Measurements from ENCODE around the gene USF2.
A peak's percentile ranks its signal among the peaks of the same experiment; 100 is the strongest.
"Not testable (repeated sequence)": the region's sequence is repeated elsewhere in the genome, so short reads cannot be mapped to it uniquely, and the experiment has no call there.

The USF2 gene

GRCh38 chr19:35268536-35269437 is at the start of gene USF2:
USF2 (plus strand) TSS chr19:35268962; CDS start chr19:35269102, 140 bp downstream.
- DNase-seq: peak; percentile 9

GRCh38 chr19:35219008-35219407 is 49.8 kb upstream of the USF2 start:
- DNase-seq: no peak

GRCh38 chr19:35220315-35220921 is 48.3 kb upstream of the USF2 start:
- DNase-seq: no peak

- not testable (repeated sequence) for DNase-seq
Observed at GRCh38 chr19:35220973-35221590, 47.7 kb upstream of the USF2 start.

GRCh38 chr19:35222373-35223015 is 46.3 kb upstream of the USF2 start:
- DNase-seq: no peak

GRCh38 chr19:35223084-35223790 is 45.5 kb upstream of the USF2 start:
- no peak for DNase-seq

GRCh38 chr19:35223862-35224505 is 44.8 kb upstream of the USF2 start:
- DNase-seq: no peak

- DNase-seq: no peak
Observed at GRCh38 chr19:35224681-35225571, 43.8 kb upstream of the USF2 start.

GRCh38 chr19:35225951-35226350 is 42.8 kb upstream of the USF2 start:
- DNase-seq: no peak

GRCh38 chr19:35226748-35227147 is 42.0 kb upstream of the USF2 start:
- no peak for DNase-seq

GRCh38 chr19:35228177-35228930 is 40.4 kb upstream of the USF2 start, which contains the start of gene FAM187B:
FAM187B (minus strand) TSS chr19:35228739; CDS start chr19:35228680, 59 bp downstream.
- no peak for DNase-seq

GRCh38 chr19:35229601-35230000 is 39.2 kb upstream of the USF2 start:
- no peak for DNase-seq

- DNase-seq: no peak
Observed at GRCh38 chr19:35231956-35232645, 36.7 kb upstream of the USF2 start.

GRCh38 chr19:35232912-35233311 is 35.9 kb upstream of the USF2 start:
- DNase-seq: no peak

GRCh38 chr19:35236638-35237400 is 31.9 kb upstream of the USF2 start:
- no peak for DNase-seq

GRCh38 chr19:35239597-35239996 is 29.2 kb upstream of the USF2 start:
- not testable (repeated sequence) for DNase-seq

GRCh38 chr19:35240327-35240726 is 28.4 kb upstream of the USF2 start:
- no peak for DNase-seq

GRCh38 chr19:35241417-35241816 is 27.3 kb upstream of the USF2 start:
- no peak for DNase-seq

Measured in NCI-H187 treated with DMSO at 0.1 percent for 48 hours (cell line).